RPMI8226 (cell line): ENCODE results near the gene MRPL38.
"Not testable (repeated sequence)": the region's sequence is repeated elsewhere in the genome, so short reads cannot be mapped to it uniquely, and the experiment has no call there.

Source experiments
- DNase-seq: peaks from one replicate; pipeline ENCODE4 v3.0.0-alpha.2; 2015

Gene MRPL38

DNA sequence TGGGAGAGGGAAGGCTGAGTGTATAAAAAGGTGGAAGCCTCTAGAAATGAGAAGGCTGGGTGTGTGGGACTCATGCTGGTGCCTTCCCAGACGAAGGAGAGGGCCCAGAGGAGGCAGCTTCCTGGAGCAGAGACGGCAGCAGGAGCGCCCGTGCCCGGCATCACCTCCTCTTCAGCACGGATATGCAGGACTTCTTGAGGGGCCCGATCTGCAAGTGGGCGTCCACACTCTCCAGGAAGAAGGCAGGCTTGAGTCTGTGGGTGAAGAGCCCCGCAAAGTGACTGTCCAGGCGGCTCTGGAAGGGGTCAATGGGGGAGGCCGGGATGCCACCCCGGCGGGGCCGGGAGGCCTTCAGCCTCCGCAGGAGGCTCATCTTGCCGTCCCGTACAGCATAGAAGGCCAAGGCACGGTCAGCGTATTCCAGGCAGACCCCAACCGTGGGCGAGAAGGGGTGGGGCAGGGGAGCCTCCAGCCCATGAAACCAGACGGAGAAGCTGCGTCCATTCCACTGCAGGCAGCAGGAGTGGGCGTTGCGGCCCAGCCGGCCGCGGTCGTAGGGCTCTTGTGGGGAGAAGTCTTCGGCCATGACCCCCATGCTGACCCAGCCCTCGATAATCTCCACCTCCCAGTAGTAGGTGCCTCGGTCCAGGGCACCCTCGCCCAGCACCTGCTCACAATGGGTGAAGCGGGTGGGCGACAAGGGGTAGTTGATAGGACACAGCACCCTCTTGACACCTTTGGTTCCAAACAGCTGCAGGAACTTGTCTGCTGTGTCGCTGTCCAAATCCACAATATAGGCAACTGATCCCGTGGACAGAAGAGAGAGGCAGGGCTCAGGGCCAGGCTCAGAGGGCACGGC lies 30.1 kb downstream of the MRPL38 start:
- peak; percentile 10 for DNase-seq

DNA sequence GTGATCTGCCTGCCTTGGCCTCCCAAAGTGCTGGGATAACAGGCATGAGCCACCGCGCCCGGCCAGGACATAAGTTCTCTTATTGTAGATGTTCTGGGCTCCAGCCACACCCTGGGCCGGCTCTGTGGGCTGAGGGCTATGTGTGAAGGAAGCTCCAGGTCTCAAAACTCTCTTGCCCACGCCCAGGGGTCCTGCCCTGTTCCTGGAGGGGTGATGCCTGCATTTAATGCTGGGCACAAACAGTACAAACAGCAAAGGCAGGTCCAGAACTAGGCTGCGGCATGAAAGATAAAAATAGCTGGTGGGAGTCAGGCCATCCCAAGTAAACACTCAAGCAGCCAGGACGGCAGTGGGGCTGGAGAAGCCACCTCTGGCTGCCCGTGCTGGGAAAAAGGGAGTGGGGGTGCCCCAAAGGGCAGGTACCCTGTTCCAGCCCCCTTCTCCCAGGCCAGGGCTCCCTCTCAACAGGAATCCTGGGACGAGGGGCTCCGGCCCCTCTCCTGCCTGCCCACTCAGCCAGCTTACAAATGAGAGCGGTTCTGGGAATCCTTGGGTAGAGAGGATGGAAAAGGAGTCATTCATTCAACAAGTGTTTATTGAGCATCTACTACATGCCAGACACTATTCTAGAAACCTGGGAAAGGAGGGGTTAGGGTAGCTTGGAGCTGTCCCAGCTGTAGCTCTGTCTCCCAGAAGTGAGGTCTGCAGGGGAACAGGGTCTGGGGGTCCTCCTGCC lies 30.9 kb downstream of the MRPL38 start:
- peak; percentile 3 for DNase-seq

GRCh38 chr17:75872434-75873351 lies 32.0 kb downstream of the MRPL38 start:
- peak; percentile 93 for DNase-seq

GRCh38 chr17:75870228-75870627 lies 34.5 kb downstream of the MRPL38 start:
- DNase-seq = not testable (repeated sequence)

- DNase-seq = no peak
Measured at GRCh38 chr17:75869282-75870141, 35.2 kb downstream of the MRPL38 start.

DNA sequence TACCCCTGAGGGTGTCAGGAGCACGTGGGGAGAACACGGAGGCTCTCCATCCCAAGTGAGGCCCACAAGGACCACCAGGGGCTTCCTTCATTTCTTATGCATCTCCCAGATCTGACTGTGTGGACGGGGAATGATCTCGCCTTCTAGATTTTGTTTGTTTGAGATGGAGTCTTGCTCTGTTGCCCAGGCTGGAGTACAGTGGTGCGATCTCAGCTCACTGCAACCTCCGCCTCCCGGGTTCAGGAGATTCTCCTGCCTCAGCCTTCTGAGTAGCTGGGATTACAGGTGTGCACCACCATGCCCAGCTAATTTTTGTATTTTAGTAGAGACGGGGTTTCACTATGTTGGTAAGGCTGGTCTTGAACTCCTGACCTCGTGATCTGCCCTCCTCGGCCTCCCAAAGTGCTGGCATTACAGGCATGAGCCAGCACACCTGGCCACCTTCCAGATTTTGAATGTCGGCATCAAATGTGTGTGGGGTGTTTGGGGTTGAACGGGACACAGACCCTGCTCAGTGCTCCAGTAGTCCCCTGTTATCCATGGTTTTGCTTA lies 35.9 kb downstream of the MRPL38 start:
- not testable (repeated sequence) for DNase-seq

GRCh38 chr17:75865404-75866188 lies 39.1 kb downstream of the MRPL38 start:
- peak; percentile 74 for DNase-seq

GRCh38 chr17:75864887-75865286 lies 39.8 kb downstream of the MRPL38 start:
- DNase-seq = peak; percentile 72

DNA sequence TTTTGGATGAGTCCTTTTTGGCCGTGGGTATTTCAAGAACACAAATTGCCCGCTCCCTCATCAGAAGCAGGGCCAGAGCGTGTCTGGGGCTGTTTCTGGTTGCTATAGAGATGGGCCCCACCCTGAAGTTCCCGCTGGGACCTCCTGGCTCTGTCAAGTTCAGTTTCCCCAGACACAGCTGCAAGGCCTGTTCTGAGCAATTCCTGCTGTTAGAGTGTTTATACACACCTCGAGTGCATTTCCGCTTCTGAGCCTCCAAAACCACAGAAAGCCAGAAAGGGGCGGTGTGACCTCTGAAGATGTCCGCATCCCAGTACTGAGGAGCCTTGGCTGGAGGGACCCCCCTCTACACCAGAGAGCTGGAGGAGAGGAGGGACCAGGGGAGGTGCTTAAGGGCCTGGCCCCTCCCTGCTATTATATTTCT lies 40.2 kb downstream of the MRPL38 start:
- peak; percentile 93 for DNase-seq

- no peak for DNase-seq
Measured at GRCh38 chr17:75861927-75862317, 42.8 kb downstream of the MRPL38 start.

DNA sequence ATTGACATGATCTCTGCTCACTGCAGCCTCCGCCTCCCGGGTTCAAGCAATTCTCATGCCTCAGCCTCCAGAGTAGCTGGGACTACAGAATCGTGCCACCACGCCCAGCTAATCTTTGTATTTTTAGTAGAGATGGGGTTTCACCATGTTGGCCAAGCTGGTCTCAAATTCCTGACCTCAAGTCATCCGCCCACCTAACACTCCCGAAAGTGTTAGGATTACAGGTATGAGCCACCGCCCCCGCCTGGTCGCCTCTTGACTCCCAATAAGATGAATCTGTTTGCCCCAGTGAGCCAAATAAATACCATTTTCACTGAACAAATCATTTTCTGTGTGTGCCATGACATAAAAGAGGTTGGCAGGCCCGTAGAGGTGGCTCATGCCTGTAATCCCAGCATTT lies 45.3 kb downstream of the MRPL38 start:
- DNase-seq = not testable (repeated sequence)

GRCh38 chr17:75856062-75856756 lies 48.5 kb downstream of the MRPL38 start:
- peak; percentile 66 for DNase-seq

DNA sequence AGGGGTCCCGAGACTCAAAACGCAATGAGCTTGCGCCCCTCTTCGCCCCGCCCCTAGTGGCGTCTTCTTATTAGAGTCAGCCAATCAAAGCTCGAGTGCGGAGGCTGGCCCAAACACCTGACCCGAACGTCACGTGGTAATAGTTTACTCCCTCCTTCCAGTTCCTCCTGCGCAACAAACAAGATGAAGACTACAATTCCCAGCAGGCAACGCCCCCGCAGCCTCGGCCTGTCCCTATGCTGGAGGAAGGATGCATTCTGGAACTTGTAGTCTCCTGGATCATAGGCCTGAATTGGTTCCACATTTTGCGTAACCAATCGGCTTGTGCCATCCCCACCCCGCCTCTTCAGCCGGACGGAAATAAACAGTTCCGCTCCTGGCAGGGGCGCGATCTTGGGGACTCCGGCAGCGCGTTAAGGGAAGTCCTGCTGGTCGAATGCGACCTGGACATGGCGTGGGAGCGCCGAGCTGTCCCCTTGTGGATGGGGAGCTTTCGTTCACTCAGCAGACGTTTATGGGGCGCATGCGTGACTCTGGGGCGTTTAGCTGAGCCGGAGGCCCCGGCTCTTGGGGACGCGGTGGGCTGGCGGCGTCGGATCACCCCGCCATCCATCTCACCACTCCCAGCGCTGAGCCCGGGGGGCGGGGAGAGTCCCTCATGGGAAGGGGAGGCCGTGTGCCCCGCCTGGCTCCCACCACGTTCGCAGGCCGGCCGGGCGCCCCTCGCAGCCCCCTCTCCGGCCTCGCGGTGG lies 49.2 kb downstream of the MRPL38 start, which contains the start of gene WBP2:
TSS of gene WBP2 (minus strand) at position 26 of the 752 bp plus-strand sequence. CDS start 38 bp downstream, outside the sequence.
- DNase-seq = peak; percentile 98

DNA sequence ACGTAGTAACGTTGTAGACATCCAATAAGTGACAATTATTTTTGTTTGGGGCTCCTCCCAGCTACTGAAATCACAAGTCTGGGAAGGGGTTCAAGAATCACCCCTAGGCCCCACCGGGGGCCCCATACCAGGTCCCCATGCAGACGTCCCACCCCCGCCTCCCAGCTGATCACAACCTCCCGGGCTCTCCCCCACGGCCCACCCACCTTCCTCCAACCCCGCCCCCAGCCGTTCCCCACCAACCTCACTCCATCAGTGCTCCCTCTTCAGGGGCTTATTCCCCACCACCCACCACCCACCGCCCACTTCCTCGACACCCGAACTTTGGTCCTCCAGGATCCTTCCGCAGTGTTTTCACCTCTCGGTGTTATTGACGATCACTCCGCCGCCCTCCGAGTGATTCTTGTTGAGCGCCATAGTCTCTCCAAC lies 49.8 kb downstream of the MRPL38 start:
- DNase-seq = no peak

DNA sequence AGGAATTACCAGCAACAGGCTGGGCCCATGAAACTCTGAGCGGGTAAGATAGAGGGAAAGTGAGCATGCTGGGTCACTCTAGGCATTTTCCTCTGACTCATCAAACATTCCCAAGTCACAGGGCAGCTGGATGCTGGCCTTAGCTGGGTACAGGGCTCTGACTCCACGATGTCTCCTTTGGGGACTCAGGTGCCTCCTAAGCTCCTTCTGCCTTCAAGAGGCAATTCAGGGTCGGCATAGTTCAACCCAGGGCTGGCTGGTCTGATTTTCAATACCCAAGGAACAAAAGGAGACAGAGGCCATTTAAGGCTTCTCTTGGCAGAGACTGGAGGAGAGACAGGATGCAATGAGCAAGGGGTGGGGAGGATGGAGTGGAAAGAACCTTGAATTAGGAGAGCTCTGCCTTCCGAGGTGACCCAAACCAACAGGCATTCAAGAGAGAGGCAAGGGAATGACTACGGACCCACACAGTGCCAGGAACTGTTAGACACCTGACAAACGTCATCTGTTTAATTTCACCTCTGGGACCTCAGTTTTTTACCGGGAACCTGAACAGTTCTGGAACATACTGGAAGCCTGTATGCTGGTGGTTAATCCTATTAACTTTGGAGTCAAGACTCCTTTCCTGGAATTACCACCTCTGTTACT lies 50.5 kb downstream of the MRPL38 start:
- DNase-seq = no peak

GRCh38 chr17:75853433-75853832 lies 51.3 kb downstream of the MRPL38 start:
- no peak for DNase-seq

- DNase-seq = not testable (repeated sequence)
Measured at GRCh38 chr17:75851693-75851991, 53.0 kb downstream of the MRPL38 start.

GRCh38 chr17:75850928-75851692 lies 53.6 kb downstream of the MRPL38 start:
- DNase-seq = no peak
